Stimulated activated CD4-positive, alpha-beta T cell treated with anti-CD3 and anti-CD28 coated beads, Interleukin-4, amount 100 ng/mL, for 1 hour (primary cell): ENCODE data around the gene PKD1L1.

Experiments
- DNase-seq: peaks from one replicate; pipeline ENCODE4 v3.0.0-alpha.2; 2020

The PKD1L1 gene

DNA sequence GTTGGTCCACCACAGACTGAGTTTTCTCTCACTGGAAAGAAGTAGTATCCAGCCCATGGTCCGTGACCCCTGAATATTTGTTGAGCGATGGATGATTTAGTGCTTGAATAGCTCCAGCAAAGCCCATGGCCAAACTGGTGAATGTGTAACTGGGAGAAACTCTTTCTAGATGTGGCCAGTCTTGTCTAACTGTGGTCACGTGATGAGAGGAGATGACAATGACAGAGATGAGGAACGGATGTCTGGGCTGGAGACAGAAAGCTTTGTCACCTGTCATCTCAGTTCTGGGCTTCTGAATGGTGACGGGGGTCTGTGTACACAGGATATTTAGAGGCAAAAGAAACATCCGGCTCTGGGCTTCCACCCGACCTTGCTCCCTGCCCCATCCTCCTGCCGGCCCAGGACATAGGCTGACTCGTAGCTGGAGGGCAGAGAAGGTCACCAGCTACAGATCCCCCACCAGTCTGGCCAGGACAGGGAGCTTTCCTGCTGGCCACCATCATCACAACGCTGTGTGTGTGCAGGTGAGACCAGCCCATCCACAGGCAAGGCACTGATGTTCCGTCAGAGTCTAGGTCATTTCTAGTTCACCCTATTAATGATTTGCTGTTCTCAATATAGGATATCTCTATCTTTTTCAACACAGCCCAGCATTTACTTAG, 213.8 kb downstream of the PKD1L1 start:
- DNase-seq = no peak

DNA sequence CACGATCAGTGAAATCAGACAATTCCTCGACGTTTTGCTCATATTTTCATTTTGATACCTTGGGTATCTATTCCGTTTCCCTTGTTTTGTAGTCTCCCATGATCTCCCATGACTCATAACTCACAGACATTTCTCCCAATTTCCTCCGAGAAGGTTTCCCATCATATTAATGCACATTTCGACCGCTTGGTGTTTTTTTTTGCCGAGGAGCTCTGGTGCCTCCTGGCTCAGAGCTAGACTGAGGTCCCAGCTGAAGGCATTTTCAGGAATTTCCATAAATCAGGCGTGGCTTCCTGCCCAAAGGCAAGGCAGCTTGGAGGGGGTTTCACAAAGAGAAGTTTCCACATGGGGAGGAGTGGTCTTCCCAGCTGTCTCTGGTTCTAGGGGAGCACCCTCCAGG, 218.1 kb downstream of the PKD1L1 start:
- DNase-seq = no peak

DNA sequence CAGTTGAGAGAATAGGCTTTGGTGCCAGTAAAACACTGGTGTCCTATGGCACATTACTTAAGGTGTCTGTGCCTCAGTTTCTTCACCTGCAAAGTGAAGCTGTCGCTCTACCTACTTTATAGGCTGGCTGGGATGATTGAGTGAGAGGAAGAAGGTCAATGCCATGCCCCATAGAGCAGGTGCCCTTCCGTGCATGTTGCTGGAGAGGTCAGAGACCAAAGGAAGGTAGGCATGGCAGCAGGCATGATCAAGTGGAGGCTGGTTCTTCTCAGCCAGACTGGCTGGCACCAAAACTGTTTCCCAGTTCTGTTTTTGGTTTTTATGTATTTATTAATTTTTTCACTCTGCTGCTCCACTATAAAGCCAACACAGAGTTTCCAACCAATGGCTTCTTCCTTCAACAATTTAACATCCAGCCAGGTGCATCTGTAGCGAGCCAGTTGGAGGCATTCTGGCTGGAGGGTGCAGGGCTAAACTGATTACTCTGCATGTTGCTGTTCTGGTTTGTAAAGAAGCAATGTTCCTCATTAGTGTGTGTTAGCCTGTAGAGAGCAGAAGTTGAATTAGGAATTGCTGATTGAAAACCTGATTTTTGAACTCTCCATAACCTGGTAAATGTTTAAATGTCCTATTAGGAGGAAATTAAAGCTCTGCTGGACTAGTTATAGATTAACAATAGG, 222.1 kb downstream of the PKD1L1 start:
- no peak for DNase-seq

DNA sequence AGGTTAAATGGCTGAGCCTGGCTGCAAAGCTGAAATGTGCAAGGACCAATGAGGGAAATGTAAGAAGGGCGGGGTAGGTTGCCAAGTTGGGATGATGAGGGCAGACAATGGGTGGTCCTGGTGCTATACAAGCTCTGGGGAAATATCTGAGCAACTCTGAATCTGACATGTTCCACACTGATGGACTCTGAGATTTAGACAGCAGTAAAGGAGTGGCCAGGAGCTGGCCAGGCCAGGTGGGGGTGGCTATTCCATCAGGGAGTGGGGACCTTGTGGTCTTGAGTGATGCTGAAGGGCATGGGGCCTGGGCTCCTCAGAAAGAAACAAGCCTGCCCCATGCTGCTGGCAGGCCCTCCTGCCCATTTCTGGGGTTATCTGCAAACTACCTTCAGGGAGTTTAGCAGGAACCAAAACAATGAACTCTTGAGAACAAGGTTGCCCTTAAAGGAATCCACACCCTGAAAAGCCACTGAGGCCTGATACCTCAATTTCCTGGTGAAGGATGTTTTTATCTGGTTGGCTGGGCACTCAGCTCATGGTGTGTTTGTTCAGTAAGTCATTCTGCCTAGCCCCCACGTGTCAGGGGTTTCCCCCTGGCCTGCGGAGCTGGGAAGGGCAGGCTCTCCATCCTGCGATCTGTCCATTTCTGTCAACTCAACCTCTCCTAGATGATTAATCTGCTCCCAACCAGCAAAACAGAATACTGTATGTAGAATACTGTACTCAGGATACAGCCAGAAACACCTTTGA, 223.1 kb downstream of the PKD1L1 start:
- DNase-seq = no peak
